ENCODE data around the gene CLPSL1.

DNA sequence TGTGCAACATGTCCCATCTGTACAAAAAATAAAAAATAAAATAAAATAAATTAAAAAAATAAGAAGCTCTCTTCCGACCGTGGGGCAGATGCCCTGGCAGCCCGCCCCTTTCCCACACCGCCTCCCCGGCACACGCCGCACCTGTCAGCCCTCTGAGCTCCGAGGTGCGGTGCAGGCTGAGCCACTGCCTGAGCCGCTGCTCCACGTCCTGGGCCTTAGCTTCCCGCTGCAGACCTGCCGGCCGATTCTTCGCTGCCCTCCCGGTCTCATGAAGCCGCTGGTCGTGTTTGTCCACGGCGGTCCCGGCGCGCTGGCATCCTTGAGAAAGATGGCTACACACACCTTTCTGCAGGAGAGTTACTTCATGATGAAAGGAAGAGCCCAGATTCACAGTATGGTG, 15.1 kb upstream of the CLPSL1 start:
- TF ChIP-seq, protein P1, sequence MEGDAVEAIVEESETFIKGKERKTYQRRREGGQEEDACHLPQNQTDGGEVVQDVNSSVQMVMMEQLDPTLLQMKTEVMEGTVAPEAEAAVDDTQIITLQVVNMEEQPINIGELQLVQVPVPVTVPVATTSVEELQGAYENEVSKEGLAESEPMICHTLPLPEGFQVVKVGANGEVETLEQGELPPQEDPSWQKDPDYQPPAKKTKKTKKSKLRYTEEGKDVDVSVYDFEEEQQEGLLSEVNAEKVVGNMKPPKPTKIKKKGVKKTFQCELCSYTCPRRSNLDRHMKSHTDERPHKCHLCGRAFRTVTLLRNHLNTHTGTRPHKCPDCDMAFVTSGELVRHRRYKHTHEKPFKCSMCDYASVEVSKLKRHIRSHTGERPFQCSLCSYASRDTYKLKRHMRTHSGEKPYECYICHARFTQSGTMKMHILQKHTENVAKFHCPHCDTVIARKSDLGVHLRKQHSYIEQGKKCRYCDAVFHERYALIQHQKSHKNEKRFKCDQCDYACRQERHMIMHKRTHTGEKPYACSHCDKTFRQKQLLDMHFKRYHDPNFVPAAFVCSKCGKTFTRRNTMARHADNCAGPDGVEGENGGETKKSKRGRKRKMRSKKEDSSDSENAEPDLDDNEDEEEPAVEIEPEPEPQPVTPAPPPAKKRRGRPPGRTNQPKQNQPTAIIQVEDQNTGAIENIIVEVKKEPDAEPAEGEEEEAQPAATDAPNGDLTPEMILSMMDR (IDR thresholded peaks at IDR 0.05): no peak
- TF ChIP-seq EZH2phosphoT487 (IDR thresholded peaks at IDR 0.05) (no peak), EZH2 (IDR thresholded peaks at IDR 0.05) (no peak)

All from neural progenitor cell (in vitro differentiated cells).